Panc1 (cell line): ENCODE data around the gene LGALS12. TPM values are rescaled to one million over a fixed set of nuclear protein-coding genes. Genes with fewer than 3 reads are reported as not detected.

Experiments used
- ATAC-seq: fragments of 200-7000 bp; cut with Tn5 transposase; 2 replicates; pipeline ENCODE4 v1.9.1; 2020; ENCODE audit warnings: mild to moderate bottlenecking, moderate library complexity
- BruUV-seq: library from RNA; stranded (reverse); fragments of 400-500 nt; replicated peaks from 2 replicates; lab custom pipeline; 2021; lab: Mats Ljungman, UMichigan
- CTCF ChIA-PET: fragments of 300-600 bp; sonication (Branson Sonifier 250); formaldehyde crosslinking; loops from one replicate; lab custom pipeline; 2022; ENCODE audit warnings: antibody characterized with exemption; lab: Charles Lee
- POLR2A ChIA-PET: fragments of 300-600 bp; sonication (Branson Sonifier 250); formaldehyde crosslinking; loops from one replicate; lab custom pipeline; 2022; ENCODE audit warnings: antibody characterized with exemption; lab: Charles Lee
- DNase-seq: peaks from one replicate; pipeline ENCODE4 v3.0.0-alpha.2; 2010; ENCODE audit warnings: low read depth, low spot score
- H3K27ac ChIP-seq: 2 replicates; pipeline ENCODE4 v1.5.1; 2011; ENCODE audit warnings: mild to moderate bottlenecking, low read length, inconsistent platforms
- H3K27me3 ChIP-seq: fragments of 200-500 bp; sonication (Bioruptor generic); 2 replicates; pipeline ENCODE4 v1.6.0; 2014; ENCODE audit warnings: low read length, inconsistent platforms; ENCODE audit not compliant: control insufficient read depth, insufficient read depth
- H3K36me3 ChIP-seq: fragments of 200-500 bp; sonication (Bioruptor generic); 2 replicates; pipeline ENCODE4 v1.5.1; 2014; ENCODE audit warnings: inconsistent platforms, mild to moderate bottlenecking, low read length, moderate library complexity; ENCODE audit not compliant: control insufficient read depth, insufficient read depth
- H3K4me1 ChIP-seq: 2 replicates; pipeline ENCODE4 v1.5.1; 2011; ENCODE audit warnings: inconsistent platforms, mild to moderate bottlenecking, low read length, moderate library complexity; ENCODE audit not compliant: control insufficient read depth, insufficient read depth
- H3K4me3 ChIP-seq, 2 experiments: 2 replicates each; pipeline ENCODE4 v1.5.1; 2011 to 2012; ENCODE audit warnings: low read depth in 2 of 2, low read length in 2 of 2, mild to moderate bottlenecking in 2 of 2, inconsistent platforms in 1 of 2, moderate library complexity in 1 of 2
- H3K9me3 ChIP-seq: fragments of 200-500 bp; sonication (Bioruptor generic); 2 replicates; pipeline ENCODE4 v1.5.1; 2014; ENCODE audit warnings: low read depth, mild to moderate bottlenecking, inconsistent platforms, low read length, moderate library complexity; ENCODE audit not compliant: control insufficient read depth, insufficient read depth
- CTCF ChIP-seq: fragments of 450-650 bp; IDR thresholded peaks from 2 replicates; pipeline ENCODE4 v1.5.1; 2017; ENCODE audit warnings: mild to moderate bottlenecking
- POLR2AphosphoS5 ChIP-seq: IDR thresholded peaks from 2 replicates; pipeline ENCODE4 v1.6.1; 2012; ENCODE audit warnings: mild to moderate bottlenecking, low read depth, low read length, moderate library complexity
- SIN3A ChIP-seq: IDR thresholded peaks from 2 replicates; pipeline ENCODE4 v1.6.1; 2012; ENCODE audit warnings: low read depth, mild to moderate bottlenecking, low read length, moderate library complexity, borderline replicate concordance; ENCODE audit not compliant: insufficient read depth
- TCF7L2 ChIP-seq: IDR thresholded peaks from 2 replicates; pipeline ENCODE4 v1.6.1; 2011; ENCODE audit warnings: mild to moderate bottlenecking, low read depth, low read length, inconsistent platforms
- in situ Hi-C: cut with HindIII; loops from 2 replicates; pipeline ENCODE4 v1.10.0; 2016; ENCODE audit warnings: low sequenced_read_pairs, low pct_unique_long_range_greater_than_20kb
- intact Hi-C: fragments of 100-400 bp; cut with micrococcal nuclease; formaldehyde crosslinking; loops from one replicate; pipeline ENCODE4 v1.10.0; 2022; ENCODE audit not compliant: unreplicated experiment
- total RNA-seq: library from RNA; stranded (reverse); gene quantifications from one replicate; pipeline ENCODE4 v1.2.1, GENCODE V29; 2021; ENCODE audit not compliant: unreplicated experiment
- TF ChIP-seq, protein P1 (sequence below), 2 experiments: IDR thresholded peaks; 2 replicates each; pipeline ENCODE4 v1.6.1; 2011 to 2012; ENCODE audit warnings: low read depth in 2 of 2, control low read depth in 1 of 2, low read length in 1 of 2, mild to moderate bottlenecking in 1 of 2, moderate library complexity in 1 of 2; ENCODE audit not compliant: insufficient read depth in 1 of 2

Gene LGALS12
- total RNA-seq, 1 experiment from 2014 or later = not detected

DNA sequence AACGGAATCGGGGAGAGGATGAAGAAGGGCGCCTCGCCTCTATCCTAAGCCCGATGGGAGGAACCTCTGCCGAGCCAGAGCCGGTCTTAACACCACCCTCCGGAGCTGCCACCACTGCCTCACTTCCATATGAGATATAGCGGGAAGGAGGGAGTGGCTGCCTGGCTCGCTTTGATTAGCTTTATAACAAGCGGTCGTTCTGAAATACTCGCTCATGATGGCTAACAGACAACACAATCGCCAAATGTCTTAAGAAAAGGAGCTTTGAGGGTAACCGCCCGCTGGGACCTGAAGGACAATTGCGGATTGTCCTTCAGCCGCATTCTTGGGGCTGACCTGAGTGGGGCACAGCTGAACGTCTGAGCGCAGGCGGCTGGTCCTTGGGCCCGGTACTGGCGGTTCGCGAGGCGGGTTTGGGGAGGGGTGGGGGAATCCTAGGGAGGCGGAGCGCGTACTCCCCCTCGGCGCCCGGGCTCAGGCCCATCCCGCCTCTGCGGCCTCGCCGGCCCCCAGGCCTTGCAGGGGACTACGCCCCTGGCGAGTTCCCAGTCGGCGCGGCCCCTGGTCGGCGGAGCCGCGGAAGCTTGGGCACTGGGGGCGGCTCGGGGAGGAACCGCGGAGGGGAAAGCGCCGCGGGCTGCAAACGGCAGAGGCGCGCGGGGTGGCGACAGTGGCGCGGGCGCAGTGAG is 15.2 kb upstream of the LGALS12 start, which contains the start of gene PLAAT5:
Gene PLAAT5 (minus strand): TSS at position 617 of the 689 bp plus-strand sequence. CDS start 133 bp downstream, at position 484.
- Histone ChIP-seq H3K4me3 (peak within 1 kb of the TSS; percentile 28 to 34), H3K4me1 (no peaks in the 10 kb centered on the region), H3K27me3 (peaks cover 26% of the 10 kb centered on the region), H3K36me3 (no peaks in the 10 kb centered on the region), H3K27ac (no peak within 1 kb of the TSS), H3K9me3 (no peaks in the 10 kb centered on the region; the same call in 1 of the 2 replicates)
- CTCF ChIA-PET = no interaction called here
- intact Hi-C loops = no loop called here
- no peak for DNase-seq
- in situ Hi-C loops = no loop called here
- no peak for TF ChIP-seq CTCF
- no peak for TF ChIP-seq SIN3A
- TF ChIP-seq TCF7L2 = no peak
- no peak for TF ChIP-seq POLR2AphosphoS5
- TF ChIP-seq, protein P1, sequence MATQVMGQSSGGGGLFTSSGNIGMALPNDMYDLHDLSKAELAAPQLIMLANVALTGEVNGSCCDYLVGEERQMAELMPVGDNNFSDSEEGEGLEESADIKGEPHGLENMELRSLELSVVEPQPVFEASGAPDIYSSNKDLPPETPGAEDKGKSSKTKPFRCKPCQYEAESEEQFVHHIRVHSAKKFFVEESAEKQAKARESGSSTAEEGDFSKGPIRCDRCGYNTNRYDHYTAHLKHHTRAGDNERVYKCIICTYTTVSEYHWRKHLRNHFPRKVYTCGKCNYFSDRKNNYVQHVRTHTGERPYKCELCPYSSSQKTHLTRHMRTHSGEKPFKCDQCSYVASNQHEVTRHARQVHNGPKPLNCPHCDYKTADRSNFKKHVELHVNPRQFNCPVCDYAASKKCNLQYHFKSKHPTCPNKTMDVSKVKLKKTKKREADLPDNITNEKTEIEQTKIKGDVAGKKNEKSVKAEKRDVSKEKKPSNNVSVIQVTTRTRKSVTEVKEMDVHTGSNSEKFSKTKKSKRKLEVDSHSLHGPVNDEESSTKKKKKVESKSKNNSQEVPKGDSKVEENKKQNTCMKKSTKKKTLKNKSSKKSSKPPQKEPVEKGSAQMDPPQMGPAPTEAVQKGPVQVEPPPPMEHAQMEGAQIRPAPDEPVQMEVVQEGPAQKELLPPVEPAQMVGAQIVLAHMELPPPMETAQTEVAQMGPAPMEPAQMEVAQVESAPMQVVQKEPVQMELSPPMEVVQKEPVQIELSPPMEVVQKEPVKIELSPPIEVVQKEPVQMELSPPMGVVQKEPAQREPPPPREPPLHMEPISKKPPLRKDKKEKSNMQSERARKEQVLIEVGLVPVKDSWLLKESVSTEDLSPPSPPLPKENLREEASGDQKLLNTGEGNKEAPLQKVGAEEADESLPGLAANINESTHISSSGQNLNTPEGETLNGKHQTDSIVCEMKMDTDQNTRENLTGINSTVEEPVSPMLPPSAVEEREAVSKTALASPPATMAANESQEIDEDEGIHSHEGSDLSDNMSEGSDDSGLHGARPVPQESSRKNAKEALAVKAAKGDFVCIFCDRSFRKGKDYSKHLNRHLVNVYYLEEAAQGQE (IDR thresholded peaks at IDR 0.05; ENCODE audit: insufficient read depth in 1 of 2, low read depth in 2 of 2, low read length in 1 of 2) = no peak
- BruUV-seq = no TSS peak
- ATAC-seq = peak; percentile 67; the same call in 1 of the 2 replicates
- POLR2A ChIA-PET = interaction anchor here (0.6 kb wide), 2 partner anchors 251 to 426 kb away, joined by 3 to 5 read pairs; no protein-coding TSS in a partner anchor

- Histone ChIP-seq H3K4me3 (peak overlapping the region; percentile 28 to 34), H3K9me3 (no peaks in the 10 kb centered on the region; the same call in 1 of the 2 replicates), H3K4me1 (no peaks in the 10 kb centered on the region), H3K27ac (no peak overlapping the region), H3K27me3 (peaks cover 26% of the 10 kb centered on the region), H3K36me3 (no peaks in the 10 kb centered on the region)
- intact Hi-C loops = no loop called here
- ATAC-seq = peak; percentile 56; the same call in 1 of the 2 replicates
- in situ Hi-C loops = no loop called here
- ChIA-PET CTCF (no interaction called here), POLR2A (interaction anchor here (0.7 kb wide), 1 partner anchor 15 kb away, joined by 7 read pairs; the partner anchor contains the start of gene LGALS12)
- DNase-seq = no peak
- TF ChIP-seq CTCF (no peak), POLR2AphosphoS5 (no peak), SIN3A (no peak), TCF7L2 (no peak)
- TF ChIP-seq, protein P1 (IDR thresholded peaks at IDR 0.05; ENCODE audit: insufficient read depth in 1 of 2, low read depth in 2 of 2, low read length in 1 of 2) = no peak
- BruUV-seq = no TSS peak
Observed at GRCh38 chr11:63491240-63491587, 14.7 kb upstream of the LGALS12 start.
